Activated naive CD4-positive, alpha-beta T cell treated with anti-CD3 and anti-CD28 coated beads, Interleukin-2, amount 50 U/mL, for 16 hours (primary cell): ENCODE data around the gene CDC42BPG.
"Not testable (repeated sequence)": the region's sequence is repeated elsewhere in the genome, so short reads cannot be mapped to it uniquely, and the experiment has no call there.

Source experiments
- DNase-seq: peaks from one replicate; pipeline ENCODE4 v3.0.0-alpha.2; 2020

The CDC42BPG gene

GRCh38 chr11:64834031-64834722, 10.3 kb downstream of the CDC42BPG start:
- DNase-seq, result no peak

- DNase-seq, result no peak
Observed at GRCh38 chr11:64833509-64833908, 10.9 kb downstream of the CDC42BPG start.

GRCh38 chr11:64833198-64833502, 11.3 kb downstream of the CDC42BPG start:
- DNase-seq, result no peak

- DNase-seq, result no peak
Observed at GRCh38 chr11:64832467-64833197, 11.8 kb downstream of the CDC42BPG start.

GRCh38 chr11:64831411-64831891, 13.0 kb downstream of the CDC42BPG start:
- no peak for DNase-seq

- DNase-seq, result no peak
Observed at GRCh38 chr11:64829536-64830251, 14.8 kb downstream of the CDC42BPG start.

- DNase-seq, result no peak
Observed at GRCh38 chr11:64827451-64827839, 17.0 kb downstream of the CDC42BPG start.

GRCh38 chr11:64826578-64827450, 17.6 kb downstream of the CDC42BPG start:
- no peak for DNase-seq

GRCh38 chr11:64826062-64826461, 18.4 kb downstream of the CDC42BPG start:
- no peak for DNase-seq

- no peak for DNase-seq
Observed at GRCh38 chr11:64823568-64824119, 20.8 kb downstream of the CDC42BPG start.

- no peak for DNase-seq
Observed at GRCh38 chr11:64817476-64817875, 27.0 kb downstream of the CDC42BPG start.

- not testable (repeated sequence) for DNase-seq
Observed at GRCh38 chr11:64815433-64815832, 29.0 kb downstream of the CDC42BPG start.

GRCh38 chr11:64814712-64815187, 29.7 kb downstream of the CDC42BPG start:
- no peak for DNase-seq

GRCh38 chr11:64813826-64814225, 30.6 kb downstream of the CDC42BPG start:
- no peak for DNase-seq

- peak; percentile 37 for DNase-seq
Observed at GRCh38 chr11:64810891-64811272, 33.6 kb downstream of the CDC42BPG start.

GRCh38 chr11:64810271-64810890, 34.1 kb downstream of the CDC42BPG start, which contains the start of gene MEN1:
Gene MEN1, minus strand, starts transcription at chr11:64810551. Its CDS starts 442 bp downstream, at chr11:64810109.
- peak; percentile 84 for DNase-seq

GRCh38 chr11:64809781-64810241, 34.6 kb downstream of the CDC42BPG start:
- DNase-seq, result peak; percentile 30

- DNase-seq, result no peak
Observed at GRCh38 chr11:64805481-64805880, 39.0 kb downstream of the CDC42BPG start.

- no peak for DNase-seq
Observed at GRCh38 chr11:64804346-64805210, 39.9 kb downstream of the CDC42BPG start.

- no peak for DNase-seq
Observed at GRCh38 chr11:64803846-64804345, 40.6 kb downstream of the CDC42BPG start.
